GM21529 (cell line): ENCODE data around the gene NANS.
"Not testable (repeated sequence)": the region's sequence is repeated elsewhere in the genome, so short reads cannot be mapped to it uniquely, and the experiment has no call there.

Experiments used
- ATAC-seq: cut with Tn5 transposase; IDR thresholded peaks from one replicate; pipeline ENCODE4 v1.9.1; 2021; ENCODE audit not compliant: unreplicated experiment

NANS gene

GRCh38 chr9:98129451-98129881, 72.9 kb downstream of the NANS start:
- ATAC-seq: peak; percentile 85

GRCh38 chr9:98130060-98130459, 73.5 kb downstream of the NANS start:
- not testable (repeated sequence) for ATAC-seq

- ATAC-seq: no peak
Observed at GRCh38 chr9:98130576-98131228, 74.2 kb downstream of the NANS start.

- ATAC-seq: no peak
Observed at GRCh38 chr9:98132158-98132557, 75.6 kb downstream of the NANS start.
